K562 (cell line): ENCODE measurements around the gene TAF11L2. TPM values are rescaled to one million over a fixed set of nuclear protein-coding genes. Genes with fewer than 3 reads are reported as not detected.
"Not testable (repeated sequence)": the region's sequence is repeated elsewhere in the genome, so short reads cannot be mapped to it uniquely, and the experiment has no call there.

Source experiments
- ATAC-seq: fragments of 200-7000 bp; cut with Tn5 transposase; 3 replicates; pipeline ENCODE4 v1.9.1; 2020; ENCODE audit warnings: moderate library complexity
- BruUV-seq: library from RNA; stranded (reverse); fragments of 400-500 nt; replicated peaks from 2 replicates; lab custom pipeline; 2021; lab: Mats Ljungman, UMichigan
- CTCF ChIA-PET: fragments of 300-600 bp; formaldehyde crosslinking; extraction: SDS; loops from one replicate; lab custom pipeline; 2021; ENCODE audit warnings: low intra/inter-chr PET ratio; lab: Yijun Ruan, JAX
- POLR2A ChIA-PET: fragments of 300-600, 350-650 bp; sonication (Branson Sonifier 250); formaldehyde crosslinking; extraction: SDS; loops from one replicate; lab custom pipeline; 2021; ENCODE audit warnings: antibody characterized with exemption, inconsistent platforms; lab: Yijun Ruan, JAX
- DNase-seq, 4 experiments: peaks; one replicate each; pipeline versions ENCODE4 v3.0.0 to v3.0.0-alpha.2; 2011 to 2018; ENCODE audit warnings: low spot score in 3 of 4, mixed read lengths in 3 of 4; ENCODE audit errors: extremely low read depth in 1 of 4
- FAIRE-seq: peaks from 2 replicates; lab custom pipeline; 2011; peaks lifted over from hg19 to GRCh38; lab: Jason Lieb, UNC
- H2AFZ ChIP-seq: 2 replicates; pipeline ENCODE4 v1.6.0; 2011; ENCODE audit warnings: low read depth, low read length, control low read depth, inconsistent platforms
- H3K27ac ChIP-seq: fragments of 200-600 bp; 3 replicates; pipeline ENCODE4 v1.8.0; 2011; ENCODE audit warnings: low read depth, mild to moderate bottlenecking, control low read depth, inconsistent platforms, low read length, moderate library complexity, mixed read lengths; ENCODE audit errors: extremely low read depth
- H3K27me3 ChIP-seq, 2 experiments: fragments of 300-600 bp in 1 of 2; 2 replicates in 1 of 2; 3 replicates in 1 of 2; pipeline versions ENCODE4 v1.6.0 to v1.8.0; 2011; ENCODE audit warnings: inconsistent platforms in 2 of 2, low read length in 2 of 2, mild to moderate bottlenecking in 1 of 2, mixed read lengths in 1 of 2, moderate library complexity in 1 of 2; ENCODE audit not compliant: control insufficient read depth in 2 of 2, insufficient read depth in 2 of 2
- H3K36me3 ChIP-seq: fragments of 300-600 bp; 3 replicates; pipeline ENCODE4 v1.8.0; 2011; ENCODE audit warnings: mild to moderate bottlenecking, low read length, inconsistent platforms; ENCODE audit not compliant: control insufficient read depth, insufficient read depth
- H3K4me1 ChIP-seq, 2 experiments: fragments of 200-600 bp in 1 of 2; replicated peaks in 1 of 2; 2 replicates in 1 of 2; 3 replicates in 1 of 2; pipeline versions ENCODE4 v1.5.1 to v1.8.0; 2011; ENCODE audit warnings: inconsistent platforms in 2 of 2, low read length in 2 of 2, mild to moderate bottlenecking in 1 of 2, mixed read lengths in 1 of 2, moderate library complexity in 1 of 2; ENCODE audit not compliant: control insufficient read depth in 2 of 2, insufficient read depth in 2 of 2
- H3K4me2 ChIP-seq: 2 replicates; pipeline ENCODE4 v1.6.1; 2011; ENCODE audit warnings: low read length, control low read depth, inconsistent platforms, mixed read lengths; ENCODE audit not compliant: insufficient read depth
- H3K4me3 ChIP-seq: fragments of 200-600 bp; sonication (generic), shearing (Covaris generic); 2 replicates; pipeline ENCODE4 v1.5.1; 2016; ENCODE audit warnings: control low read depth, inconsistent platforms
- H3K79me2 ChIP-seq: fragments of 200-600 bp; 3 replicates; pipeline ENCODE4 v1.8.0; 2011; ENCODE audit warnings: low read length, inconsistent platforms; ENCODE audit not compliant: control insufficient read depth, insufficient read depth
- H3K9ac ChIP-seq, 2 experiments: 2 replicates each; pipeline versions ENCODE4 v1.6.0 to v1.6.1; 2011; ENCODE audit warnings: low read depth in 2 of 2, low read length in 2 of 2, control low read depth in 1 of 2, inconsistent platforms in 1 of 2, mild to moderate bottlenecking in 1 of 2, mixed read lengths in 1 of 2; ENCODE audit not compliant: insufficient read depth in 1 of 2
- H3K9me1 ChIP-seq: one replicate; pipeline ENCODE4 v1.6.0; 2011; ENCODE audit warnings: inconsistent platforms, mild to moderate bottlenecking, low read length, moderate library complexity; ENCODE audit not compliant: control insufficient read depth, insufficient read depth
- H3K9me3 ChIP-seq: replicated peaks from 2 replicates; pipeline ENCODE4 v1.5.1; 2011; ENCODE audit warnings: low read depth, low read length, inconsistent platforms; ENCODE audit not compliant: control insufficient read depth, insufficient read depth
- H4K20me1 ChIP-seq: replicated peaks from 2 replicates; pipeline ENCODE4 v1.6.1; 2011; ENCODE audit warnings: low read length, inconsistent platforms, mixed read lengths; ENCODE audit not compliant: control insufficient read depth, insufficient read depth
- ARID2 ChIP-seq: fragments of 450-650 bp; IDR thresholded peaks from 2 replicates; pipeline ENCODE4 v1.6.1; 2017; ENCODE audit warnings: antibody characterized with exemption, mild to moderate bottlenecking
- ARID3B ChIP-seq: fragments of 250-450 bp; sonication (Bioruptor Pico); IDR thresholded peaks from 2 replicates; pipeline ENCODE4 v1.4.0; 2020; ENCODE audit warnings: borderline replicate concordance
- COPS2 ChIP-seq: fragments of 450-650 bp; conservative IDR thresholded peaks from 2 replicates; pipeline ENCODE4 v1.6.1; 2016; ENCODE audit warnings: mild to moderate bottlenecking, moderate library complexity
- HDGF ChIP-seq: fragments of 450-650 bp; IDR thresholded peaks from 2 replicates; pipeline ENCODE4 v1.6.1; 2016
- KLF6 ChIP-seq: fragments of 250-450 bp; sonication (Bioruptor Pico); IDR thresholded peaks from 2 replicates; pipeline ENCODE4 v1.4.0; 2020; ENCODE audit warnings: mild to moderate bottlenecking, moderate library complexity, borderline replicate concordance
- PHF21A ChIP-seq: fragments of 450-650 bp; IDR thresholded peaks from 2 replicates; pipeline ENCODE4 v1.6.1; 2017; ENCODE audit warnings: low read depth, borderline replicate concordance
- ZNF589 ChIP-seq: fragments of 200-800 bp; sonication (Bioruptor generic); IDR thresholded peaks from 2 replicates; pipeline ENCODE4 v1.6.1; 2016; ENCODE audit warnings: low read depth, missing genetic modification characterization, missing compliant biosample characterization
- WGBS: fragments of 100-300 bp; shearing (Covaris generic); methylation state at CpG from one replicate; pipeline ENCODE4 v1.1.6; 2016; ENCODE audit warnings: low coverage, mixed read lengths; ENCODE audit not compliant: insufficient coverage; ENCODE audit errors: missing lambda C conversion rate; 5-methylcytosine and 5-hydroxymethylcytosine counted together
- in situ Hi-C: fragments of 300-500 bp; cut with MboI; formaldehyde crosslinking; loops from 4 replicates; pipeline ENCODE4 v1.15.0; 2018; ENCODE audit warnings: inconsistent platforms, mixed read lengths
- intact Hi-C: fragments of 100-400 bp; cut with micrococcal nuclease; formaldehyde crosslinking; loops from 2 replicates; pipeline ENCODE4 v1.14.2; 2022
- polyA plus RNA-seq, 8 experiments: library from polyadenylated mRNA; depleted of rRNA in 4 of 8; stranded (reverse) in 5 of 8; unstranded in 3 of 8; fragments of >200 nt; fragmentation: Nextera tagmentation in 2 of 8; fragmentation: Illumina TruSeq in 1 of 8; extraction: Ambion mirVana in 2 of 8; extraction: Trizol in 1 of 8; gene quantifications; 2 replicates each; pipeline versions ENCODE4 v1.2.1 to v1.2.3, GENCODE V29; 2011 to 2014; ENCODE audit warnings: inconsistent platforms in 1 of 8, missing spikeins in 1 of 8
- total RNA-seq, 7 experiments: library from RNA; depleted of rRNA in 6 of 7; stranded (reverse); fragments of >200 nt in 6 of 7; fragmentation: Illumina TruSeq in 2 of 7; extraction: Trizol in 2 of 7; gene quantifications; 2 replicates each; pipeline versions ENCODE4 v1.2.1 to v1.2.3, GENCODE V29; 2011 to 2021; ENCODE audit warnings: low replicate concordance in 1 of 7
- TF ChIP-seq, protein P1 (sequence below): sonication (generic); formaldehyde crosslinking; IDR thresholded peaks from 2 replicates; pipeline ENCODE4 v1.8.1; 2023; ENCODE audit warnings: mild to moderate bottlenecking, missing genetic modification reagents

Gene TAF11L2
- total and polyA plus RNA-seq, 9 of the 15 experiments (the other 6 are each of a cell fraction or from before 2014, with no cell fraction given): not detected

GRCh38 chr5:17475064-17475463 is 23.0 kb upstream of the TAF11L2 start:
- H3K27ac ChIP-seq, H3K4me3 ChIP-seq, POLR2A ChIA-PET, DNase-seq, H3K9me3 ChIP-seq, H3K79me2 ChIP-seq, intact Hi-C loops, H3K9me1 ChIP-seq, FAIRE-seq, H3K4me1 ChIP-seq, H2AFZ ChIP-seq, BruUV-seq, H3K4me2 ChIP-seq, H3K9ac ChIP-seq, H4K20me1 ChIP-seq, CTCF ChIA-PET, ATAC-seq, H3K36me3 ChIP-seq, H3K27me3 ChIP-seq: not testable (repeated sequence)
- in situ Hi-C loops: loop anchor here (25.0 kb wide), 1 partner anchor 837 kb away; no protein-coding TSS in a partner anchor

DNA sequence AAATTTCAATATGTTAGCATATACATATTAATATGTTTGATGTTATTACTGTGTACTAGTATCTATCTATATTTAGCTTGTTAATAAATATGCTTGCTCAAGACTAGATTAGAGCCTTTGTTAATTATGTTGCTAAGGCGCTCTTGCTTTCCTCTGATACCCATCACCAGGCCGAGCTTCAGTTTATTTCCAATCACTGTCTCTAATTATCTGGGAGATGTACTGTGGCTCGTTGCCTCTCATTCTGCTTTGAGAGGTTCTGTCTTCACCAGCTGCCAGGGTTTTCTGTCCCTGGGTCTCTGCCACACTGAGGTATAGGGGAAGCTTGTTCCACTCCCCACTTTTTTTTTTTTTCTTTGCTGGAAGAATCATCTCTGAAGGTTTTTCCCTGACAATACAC is 21.0 kb upstream of the TAF11L2 start:
- Histone ChIP-seq H3K9me3 (no peaks in the 10 kb centered on the region), H2AFZ (no peak overlapping the region), H3K9me1 (no peaks in the 10 kb centered on the region), H3K4me3 (no peak overlapping the region), H3K36me3 (no peaks in the 10 kb centered on the region), H3K79me2 (no peaks in the 10 kb centered on the region), H3K27ac (no peak overlapping the region), H3K27me3 (no peaks in the 10 kb centered on the region), H3K4me1 (no peaks in the 10 kb centered on the region), H3K9ac (no peak overlapping the region), H4K20me1 (no peaks in the 10 kb centered on the region), H3K4me2 (no peak overlapping the region)
- DNase-seq: no peak
- FAIRE-seq: no peak
- POLR2A ChIA-PET: interaction anchor here (0.6 to 0.7 kb wide), 2 partner anchors 8 to 9 kb away, joined by 3 to 4 read pairs; no protein-coding TSS in a partner anchor
- intact Hi-C loops: no loop called here
- no TSS peak for BruUV-seq
- TF ChIP-seq HDGF (no peak), ZNF589 (CRISPR knock-in tag) (no peak), PHF21A (no peak), ARID2 (no peak), COPS2 (no peak), KLF6 (CRISPR knock-in tag) (no peak), ARID3B (CRISPR knock-in tag) (no peak)
- TF ChIP-seq, protein P1, sequence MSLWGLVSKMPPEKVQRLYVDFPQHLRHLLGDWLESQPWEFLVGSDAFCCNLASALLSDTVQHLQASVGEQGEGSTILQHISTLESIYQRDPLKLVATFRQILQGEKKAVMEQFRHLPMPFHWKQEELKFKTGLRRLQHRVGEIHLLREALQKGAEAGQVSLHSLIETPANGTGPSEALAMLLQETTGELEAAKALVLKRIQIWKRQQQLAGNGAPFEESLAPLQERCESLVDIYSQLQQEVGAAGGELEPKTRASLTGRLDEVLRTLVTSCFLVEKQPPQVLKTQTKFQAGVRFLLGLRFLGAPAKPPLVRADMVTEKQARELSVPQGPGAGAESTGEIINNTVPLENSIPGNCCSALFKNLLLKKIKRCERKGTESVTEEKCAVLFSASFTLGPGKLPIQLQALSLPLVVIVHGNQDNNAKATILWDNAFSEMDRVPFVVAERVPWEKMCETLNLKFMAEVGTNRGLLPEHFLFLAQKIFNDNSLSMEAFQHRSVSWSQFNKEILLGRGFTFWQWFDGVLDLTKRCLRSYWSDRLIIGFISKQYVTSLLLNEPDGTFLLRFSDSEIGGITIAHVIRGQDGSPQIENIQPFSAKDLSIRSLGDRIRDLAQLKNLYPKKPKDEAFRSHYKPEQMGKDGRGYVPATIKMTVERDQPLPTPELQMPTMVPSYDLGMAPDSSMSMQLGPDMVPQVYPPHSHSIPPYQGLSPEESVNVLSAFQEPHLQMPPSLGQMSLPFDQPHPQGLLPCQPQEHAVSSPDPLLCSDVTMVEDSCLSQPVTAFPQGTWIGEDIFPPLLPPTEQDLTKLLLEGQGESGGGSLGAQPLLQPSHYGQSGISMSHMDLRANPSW (CRISPR knock-in tag): no peak
- ATAC-seq: no peak
- WGBS: 0% methylated on average over 3 of the region's 3 CpGs
- CTCF ChIA-PET: no interaction called here
- in situ Hi-C loops: loop anchor here (25.0 kb wide), 1 partner anchor 835 kb away; no protein-coding TSS in a partner anchor
